Psoas muscle (tissue), 8 donors: ENCODE data around the gene MORF4L1. TPM values are rescaled to one million over a fixed set of nuclear protein-coding genes. Genes with fewer than 3 reads are reported as not detected.
A peak's percentile ranks its signal among the peaks of the same experiment; 100 is the strongest.

ENCODE experiments used
- ATAC-seq, 4 donors: fragments of 200-7000 bp; cut with Tn5 transposase; one replicate each; pipeline ENCODE4 v1.9.1; 2020; ENCODE audit warnings: moderate library complexity in 3 of 4, mild to moderate bottlenecking in 2 of 4
- DNase-seq, 2 donors: peaks; one replicate each; pipeline ENCODE4 v3.0.0-alpha.2; 2020
- H3K27ac ChIP-seq: fragments of 200-600 bp; one replicate; pipeline ENCODE4 v1.8.0; 2022
- H3K27me3 ChIP-seq, 3 donors: fragments of 200-600 bp in 1 of 3; one replicate each; pipeline versions ENCODE4 v1.6.1 to v1.8.0; 2013 to 2022; ENCODE audit warnings: low read length in 2 of 3, mild to moderate bottlenecking in 2 of 3, moderate library complexity in 1 of 3; ENCODE audit not compliant: insufficient read depth in 3 of 3
- H3K36me3 ChIP-seq, 2 donors: fragments of 200-600 bp in 1 of 2; one replicate each; pipeline versions ENCODE4 v1.6.1 to v1.8.0; 2013 to 2022; ENCODE audit warnings: low read depth in 1 of 2, mild to moderate bottlenecking in 1 of 2, moderate library complexity in 1 of 2; ENCODE audit not compliant: insufficient read depth in 1 of 2
- H3K4me1 ChIP-seq: fragments of 200-600 bp; one replicate; pipeline ENCODE4 v1.8.0; 2022
- H3K4me3 ChIP-seq: fragments of 200-600 bp; one replicate; pipeline ENCODE4 v1.8.0; 2022; ENCODE audit warnings: mild to moderate bottlenecking
- H3K9me3 ChIP-seq: fragments of 200-600 bp; one replicate; pipeline ENCODE4 v1.8.0; 2022
- CTCF ChIP-seq: fragments of 200-600 bp; IDR thresholded peaks from one replicate; pipeline ENCODE4 v1.8.0; 2022; ENCODE audit warnings: antibody characterized with exemption
- WGBS, 3 donors: extraction: QIAGEN DNeasy Blood & Tissue Kit; methylation state at CpG; one replicate each; pipeline versions ENCODE4 v1.1.6 to v1.1.7; 2013; 5-methylcytosine and 5-hydroxymethylcytosine counted together
- intact Hi-C, 2 donors: fragments of 100-400 bp; cut with DNase I; formaldehyde crosslinking; loops; one replicate each; pipeline versions ENCODE4 v1.11.0 to v1.14.2; 2022
- polyA plus RNA-seq, 3 donors: library from polyadenylated mRNA; stranded (reverse); fragments of 200-250 nt; gene quantifications; one replicate each; pipeline ENCODE4 v1.2.3, GENCODE V29; 2013
- total RNA-seq, 4 donors: library from RNA; stranded (reverse); fragmentation: NEBNext Ultra II Directional in 2 of 4; extraction: Animal tissue kit (Norgen Biotek cat#: 25700) in 2 of 4; gene quantifications; one replicate each; pipeline versions ENCODE4 v1.2.1 to v1.2.4, GENCODE V29; 2021 to 2023
- donor health status: healthy with polysubstance abuse.
- donor health status: DM: no; HTN: no; CAD: no; lungs with moderate emphysema.
- donor health status: Bipolar disorder and iron deficiency.
- donor health status: healthy.
- donor health status: DM: yes; HTN: yes; CAD: no.
- donor health status: DM: no; HTN: no; CAD: no.
- donor health status: DM: no; HTN: no; CAD: no.
- donor health status: DM: yes; HTN: yes; CAD: no.

The MORF4L1 gene
- total and polyA plus RNA-seq, 7 donors: 262 to 679 (median 327) TPM

GRCh38 chr15:78879517-78880241 is 7.0 kb downstream of the MORF4L1 start:
- peak overlapping the region; percentile 20 for H3K4me3 ChIP-seq
- H3K36me3 ChIP-seq: peaks cover 0 to 39% of the 10 kb centered on the region in 2 donors
- no peak for TF ChIP-seq CTCF
- H3K27me3 ChIP-seq: no peaks in the 10 kb centered on the region
- intact Hi-C loops: loop anchor here in 1 of 2 donors (10.0 kb wide), 2 partner anchors 115 to 735 kb away; partner anchors contain the start of gene IDH3A
- 9 to 18% (median 15%) methylated on average over 6 of the region's 6 CpGs for WGBS, 3 donors
- no peaks in the 10 kb centered on the region for H3K9me3 ChIP-seq
- peaks cover 73% of the 10 kb centered on the region for H3K4me1 ChIP-seq
- H3K27ac ChIP-seq: peak overlapping the region; percentile 42
- ATAC-seq: no peak
- no peak for DNase-seq

- ATAC-seq (peak; percentile 19 to 45 (median 40)), DNase-seq (no peak)
- TF ChIP-seq CTCF: no peak
- Histone ChIP-seq H3K27me3 (no peaks in the 10 kb centered on the region), H3K27ac (peak overlapping the region; percentile 42), H3K4me3 (no peak overlapping the region), H3K4me1 (peaks cover 69% of the 10 kb centered on the region), H3K9me3 (no peaks in the 10 kb centered on the region), H3K36me3 (peaks cover 0 to 44% of the 10 kb centered on the region in 2 donors)
- intact Hi-C loops: loop anchor here in 1 of 2 donors (10.0 kb wide), 1 partner anchor 735 kb away; the partner anchor contains the start of gene IDH3A
These were observed 7.5 kb downstream of the MORF4L1 start for GRCh38 chr15:78880242-78880533.

GRCh38 chr15:78880813-78881212 is 8.1 kb downstream of the MORF4L1 start:
- WGBS, 3 donors: 82 to 93% (median 85%) methylated on average over 1 of the region's 1 CpG
- ATAC-seq: no peak
- H3K27me3 ChIP-seq: no peaks in the 10 kb centered on the region
- no peak overlapping the region for H3K4me3 ChIP-seq
- intact Hi-C loops: loop anchor here in 1 of 2 donors (10.0 kb wide), 1 partner anchor 736 kb away; the partner anchor contains the start of gene IDH3A
- no peak for TF ChIP-seq CTCF
- no peaks in the 10 kb centered on the region for H3K9me3 ChIP-seq
- DNase-seq: no peak
- H3K4me1 ChIP-seq: peaks cover 63% of the 10 kb centered on the region
- no peak overlapping the region for H3K27ac ChIP-seq
- peaks cover 0 to 50% of the 10 kb centered on the region in 2 donors for H3K36me3 ChIP-seq

GRCh38 chr15:78881681-78882080 is 9.0 kb downstream of the MORF4L1 start:
- H3K27ac ChIP-seq: no peak overlapping the region
- peaks cover 56% of the 10 kb centered on the region for H3K4me1 ChIP-seq
- no peak for TF ChIP-seq CTCF
- no peaks in the 10 kb centered on the region for H3K27me3 ChIP-seq
- H3K9me3 ChIP-seq: no peaks in the 10 kb centered on the region
- no peak overlapping the region for H3K4me3 ChIP-seq
- no peak for ATAC-seq
- intact Hi-C loops: loop anchor here in 1 of 2 donors (10.0 kb wide), 1 partner anchor 737 kb away; the partner anchor contains the start of gene IDH3A
- peaks cover 0 to 59% of the 10 kb centered on the region in 2 donors for H3K36me3 ChIP-seq
- WGBS, 3 donors: 66 to 87% (median 87%) methylated on average over 1 of the region's 1 CpG
- DNase-seq: no peak
